ENCODE measurements around the gene HOMER3. TPM values are rescaled to one million over a fixed set of nuclear protein-coding genes. Genes with fewer than 3 reads are reported as not detected.

The HOMER3 gene
- total RNA-seq, 1 donor from 2014 or later, result 50.6 TPM

- H3K4me1 Mint-ChIP-seq (ENCODE audit: low read depth), result peaks cover 27% of the 10 kb centered on the region
- H3K27ac Mint-ChIP-seq (ENCODE audit: unreplicated experiment), result no peak overlapping the region
- H3K36me3 Mint-ChIP-seq (ENCODE audit: low read depth), result no peaks in the 10 kb centered on the region
- no peak overlapping the region for H3K4me3 Mint-ChIP-seq (ENCODE audit: unreplicated experiment)
- no peak for DNase-seq (ENCODE audit: low spot score)
- peaks cover 18% of the 10 kb centered on the region for H3K27me3 Mint-ChIP-seq (ENCODE audit: low read depth)
- H3K9me3 Mint-ChIP-seq (ENCODE audit: low read depth), result peaks cover 3% of the 10 kb centered on the region
- no peak for TF ChIP-seq CTCF (IDR thresholded peaks at IDR 0.05)
These were observed 25.3 kb upstream of the HOMER3 start for GRCh38 chr19:18966307-18966706.

GRCh38 chr19:18964121-18964520, 23.1 kb upstream of the HOMER3 start:
- Mint-ChIP-seq H3K9me3 (ENCODE audit: low read depth) (peaks cover under 1% of the 10 kb centered on the region), H3K4me1 (ENCODE audit: low read depth) (peaks cover 15% of the 10 kb centered on the region), H3K36me3 (ENCODE audit: low read depth) (no peaks in the 10 kb centered on the region)

GRCh38 chr19:18961767-18962620, 21.0 kb upstream of the HOMER3 start:
- H3K27me3 Mint-ChIP-seq (ENCODE audit: low read depth), result peaks cover 20% of the 10 kb centered on the region

More at GRCh38 chr19:18964121-18964520, 23.1 kb upstream of the HOMER3 start:
- no peak for TF ChIP-seq CTCF (IDR thresholded peaks at IDR 0.05)
- no peak overlapping the region for H3K27ac Mint-ChIP-seq (ENCODE audit: unreplicated experiment)
- H3K4me3 Mint-ChIP-seq (ENCODE audit: unreplicated experiment), result no peak overlapping the region
- H3K27me3 Mint-ChIP-seq (ENCODE audit: low read depth), result peaks cover 20% of the 10 kb centered on the region
- DNase-seq (ENCODE audit: low spot score), result no peak

GRCh38 chr19:18960370-18960769, 19.4 kb upstream of the HOMER3 start:
- no peaks in the 10 kb centered on the region for H3K36me3 Mint-ChIP-seq (ENCODE audit: low read depth)
- no peak for DNase-seq (ENCODE audit: low spot score)
- no peaks in the 10 kb centered on the region for H3K9me3 Mint-ChIP-seq (ENCODE audit: low read depth)
- peaks cover 21% of the 10 kb centered on the region for H3K27me3 Mint-ChIP-seq (ENCODE audit: low read depth)
- no peak for TF ChIP-seq CTCF (IDR thresholded peaks at IDR 0.05)
- peaks cover 4% of the 10 kb centered on the region for H3K4me1 Mint-ChIP-seq (ENCODE audit: low read depth)
- H3K4me3 Mint-ChIP-seq (ENCODE audit: unreplicated experiment), result no peak overlapping the region
- no peak overlapping the region for H3K27ac Mint-ChIP-seq (ENCODE audit: unreplicated experiment)

More at GRCh38 chr19:18961767-18962620, 21.0 kb upstream of the HOMER3 start:
- Mint-ChIP-seq H3K27ac (ENCODE audit: unreplicated experiment) (no peak overlapping the region), H3K4me3 (ENCODE audit: unreplicated experiment) (no peak overlapping the region), H3K36me3 (ENCODE audit: low read depth) (no peaks in the 10 kb centered on the region), H3K4me1 (ENCODE audit: low read depth) (peaks cover 4% of the 10 kb centered on the region), H3K9me3 (ENCODE audit: low read depth) (no peaks in the 10 kb centered on the region)
- no peak for TF ChIP-seq CTCF (IDR thresholded peaks at IDR 0.05)
- no peak for DNase-seq (ENCODE audit: low spot score)

GRCh38 chr19:18955042-18955441, 14.0 kb upstream of the HOMER3 start:
- Mint-ChIP-seq H3K9me3 (ENCODE audit: low read depth) (peaks cover 4% of the 10 kb centered on the region), H3K36me3 (ENCODE audit: low read depth) (no peaks in the 10 kb centered on the region), H3K4me3 (ENCODE audit: unreplicated experiment) (no peak overlapping the region), H3K27ac (ENCODE audit: unreplicated experiment) (no peak overlapping the region), H3K4me1 (ENCODE audit: low read depth) (peaks cover 5% of the 10 kb centered on the region), H3K27me3 (ENCODE audit: low read depth) (peaks cover 2% of the 10 kb centered on the region)
- DNase-seq (ENCODE audit: low spot score), result no peak
- TF ChIP-seq CTCF (IDR thresholded peaks at IDR 0.05), result no peak
